Ovary (tissue), 3 donors: ENCODE measurements around the gene KSR1.

Experiments
- POLR2A ChIP-seq: fragments of 450-650 bp; IDR thresholded peaks from one replicate; pipeline ENCODE4 v1.6.1; 2017; ENCODE audit warnings: antibody characterized with exemption, mild to moderate bottlenecking, moderate library complexity
- TF ChIP-seq, protein P1 (sequence below), 3 donors: fragments of 450-650 bp in 2 of 3; fragments of 200-600 bp in 1 of 3; IDR thresholded peaks; one replicate each; pipeline versions ENCODE4 v1.5.1 to v1.8.0; 2016 to 2022; ENCODE audit warnings: antibody characterized with exemption in 3 of 3, mild to moderate bottlenecking in 1 of 3
- donor health status: DM: no; HTN: no; CAD: no.

GRCh38 chr17:27536781-27537180, 80.5 kb downstream of the KSR1 start:
- TF ChIP-seq POLR2A: no peak
- TF ChIP-seq, protein P1, sequence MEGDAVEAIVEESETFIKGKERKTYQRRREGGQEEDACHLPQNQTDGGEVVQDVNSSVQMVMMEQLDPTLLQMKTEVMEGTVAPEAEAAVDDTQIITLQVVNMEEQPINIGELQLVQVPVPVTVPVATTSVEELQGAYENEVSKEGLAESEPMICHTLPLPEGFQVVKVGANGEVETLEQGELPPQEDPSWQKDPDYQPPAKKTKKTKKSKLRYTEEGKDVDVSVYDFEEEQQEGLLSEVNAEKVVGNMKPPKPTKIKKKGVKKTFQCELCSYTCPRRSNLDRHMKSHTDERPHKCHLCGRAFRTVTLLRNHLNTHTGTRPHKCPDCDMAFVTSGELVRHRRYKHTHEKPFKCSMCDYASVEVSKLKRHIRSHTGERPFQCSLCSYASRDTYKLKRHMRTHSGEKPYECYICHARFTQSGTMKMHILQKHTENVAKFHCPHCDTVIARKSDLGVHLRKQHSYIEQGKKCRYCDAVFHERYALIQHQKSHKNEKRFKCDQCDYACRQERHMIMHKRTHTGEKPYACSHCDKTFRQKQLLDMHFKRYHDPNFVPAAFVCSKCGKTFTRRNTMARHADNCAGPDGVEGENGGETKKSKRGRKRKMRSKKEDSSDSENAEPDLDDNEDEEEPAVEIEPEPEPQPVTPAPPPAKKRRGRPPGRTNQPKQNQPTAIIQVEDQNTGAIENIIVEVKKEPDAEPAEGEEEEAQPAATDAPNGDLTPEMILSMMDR (IDR thresholded peaks at IDR 0.05): no peak
